Sciatic nerve (tissue), 2 donors: Measurements from ENCODE around the gene SETBP1. TPM values are rescaled to one million over a fixed set of nuclear protein-coding genes. Genes with fewer than 3 reads are reported as not detected.

ENCODE experiments used
- ATAC-seq: fragments of 200-7000 bp; cut with Tn5 transposase; one replicate; pipeline ENCODE4 v1.9.1; 2020; ENCODE audit warnings: mild to moderate bottlenecking, moderate library complexity
- DNase-seq: peaks from one replicate; pipeline ENCODE4 v3.0.0-alpha.2; 2020; ENCODE audit warnings: low spot score
- intact Hi-C: fragments of 100-400 bp; cut with DNase I; formaldehyde crosslinking; loops from one replicate; pipeline ENCODE4 v1.14.2; 2022
- total RNA-seq: library from RNA; stranded (reverse); fragmentation: NEBNext Ultra II Directional; extraction: Animal tissue kit (Norgen Biotek cat#: 25700); gene quantifications from one replicate; pipeline ENCODE4 v1.2.1, GENCODE V29; 2021
- donor health status: DM: no; HTN: no; CAD: no.
- donor health status: DM: no; HTN: no; CAD: no.

Gene SETBP1
- total RNA-seq, 1 donor from 2014 or later: 44.5 TPM

DNA sequence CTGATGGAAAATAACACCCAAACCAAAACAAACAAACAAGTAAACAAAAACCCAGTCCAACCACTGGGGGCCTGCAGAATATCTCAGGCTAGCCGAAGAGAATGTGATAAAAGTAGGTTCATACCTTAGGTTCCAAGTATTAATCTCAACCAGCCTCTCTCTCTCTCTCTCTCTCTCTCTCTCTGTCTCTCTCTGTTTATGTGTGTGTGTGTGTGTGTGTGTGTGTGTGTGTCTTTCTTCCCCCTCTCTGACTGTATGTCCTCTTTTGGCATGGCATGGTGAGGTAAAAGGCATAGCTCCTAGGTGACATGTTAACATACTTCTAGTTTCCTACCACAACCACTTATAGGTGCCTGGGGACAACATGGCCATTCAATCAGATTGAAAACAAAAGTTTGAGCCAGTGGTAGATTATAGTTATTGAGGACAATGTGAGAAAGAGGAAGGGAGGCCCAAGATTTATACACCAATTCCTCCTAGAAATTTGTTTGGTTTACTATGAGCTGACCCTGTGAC, 93.0 kb downstream of the SETBP1 start:
- DNase-seq (no peak), ATAC-seq (no peak)
- intact Hi-C loops: no loop called here

DNA sequence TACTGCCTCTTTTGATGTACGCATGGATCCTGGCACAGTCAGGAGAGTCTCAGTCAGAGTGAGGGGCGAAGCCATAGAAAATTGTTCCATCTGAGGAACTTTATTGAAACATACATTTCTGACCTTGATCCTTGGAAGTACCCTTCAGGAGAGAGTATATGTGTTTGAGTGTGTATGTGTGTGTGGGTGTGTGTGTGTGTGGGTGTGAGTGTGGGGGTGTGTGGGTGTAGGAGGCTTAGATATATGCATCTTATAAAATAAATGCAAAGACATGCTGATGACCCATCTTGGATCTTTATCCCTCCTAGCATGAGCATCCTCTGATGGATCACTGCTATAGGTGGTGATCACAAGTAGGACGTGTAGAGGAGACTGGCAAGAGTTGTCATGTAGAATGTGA, 93.5 kb downstream of the SETBP1 start:
- ATAC-seq: no peak
- DNase-seq: no peak
- intact Hi-C loops: no loop called here

- DNase-seq: no peak
- peak; percentile 78 for ATAC-seq
- intact Hi-C loops: no loop called here
Measured at GRCh38 chr18:44777457-44778192, 96.9 kb downstream of the SETBP1 start.

GRCh38 chr18:44778788-44779187, 98.1 kb downstream of the SETBP1 start:
- ATAC-seq (no peak), DNase-seq (no peak)
- intact Hi-C loops: no loop called here

DNA sequence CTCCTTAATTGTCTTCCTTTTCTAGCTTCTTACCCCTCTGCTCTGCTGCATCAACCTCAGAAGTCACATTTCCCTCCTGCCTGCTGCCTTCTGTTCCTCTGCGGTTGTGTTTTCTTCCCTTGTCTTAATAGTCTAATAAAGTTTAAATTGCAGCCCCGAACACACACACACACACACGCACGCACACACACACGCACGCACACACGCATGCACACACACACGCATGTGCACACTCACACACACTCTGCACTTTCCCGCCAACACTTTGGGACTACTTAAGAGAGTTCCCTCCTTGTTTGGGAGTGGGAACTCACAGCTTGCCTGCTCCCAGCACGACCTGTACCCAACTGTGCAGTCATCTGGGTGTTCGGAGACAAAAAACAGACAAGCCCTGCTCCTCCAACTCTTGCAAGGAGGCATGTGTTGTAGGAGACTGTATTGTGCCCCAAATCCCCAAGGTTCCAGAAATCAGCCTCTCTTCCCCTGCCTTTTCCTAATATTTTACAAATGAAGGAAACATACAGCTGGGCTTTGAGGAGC, 99.1 kb downstream of the SETBP1 start:
- intact Hi-C loops: loop anchor here (5.0 kb wide), 1 partner anchor 72 kb away; no protein-coding TSS in a partner anchor
- DNase-seq: no peak
- ATAC-seq: peak; percentile 35

GRCh38 chr18:44781886-44782285, 101.2 kb downstream of the SETBP1 start:
- intact Hi-C loops: loop anchor here (5.0 kb wide), 1 partner anchor 70 kb away; no protein-coding TSS in a partner anchor
- DNase-seq (no peak), ATAC-seq (peak; percentile 42)

DNA sequence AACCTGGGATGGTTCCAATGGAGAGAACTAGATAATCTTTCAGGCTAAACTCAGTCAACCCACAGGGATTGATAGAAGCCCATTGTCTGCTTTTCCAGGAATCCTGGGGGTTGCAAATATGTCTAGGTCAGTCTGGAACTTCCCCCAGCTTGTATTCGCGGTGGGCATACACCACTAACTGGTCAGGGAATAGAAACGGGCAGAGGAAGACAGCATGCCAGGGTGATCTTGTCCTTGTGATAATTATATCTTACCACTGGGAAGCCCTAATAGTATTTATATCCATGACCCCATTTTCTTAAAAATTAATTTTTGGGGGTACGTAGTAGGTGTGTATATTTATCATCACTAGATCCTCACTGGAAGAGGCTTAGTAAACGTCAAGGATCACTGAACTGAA, 101.9 kb downstream of the SETBP1 start:
- ATAC-seq (no peak), DNase-seq (no peak)
- intact Hi-C loops: loop anchor here (5.0 kb wide), 1 partner anchor 70 kb away; no protein-coding TSS in a partner anchor

DNA sequence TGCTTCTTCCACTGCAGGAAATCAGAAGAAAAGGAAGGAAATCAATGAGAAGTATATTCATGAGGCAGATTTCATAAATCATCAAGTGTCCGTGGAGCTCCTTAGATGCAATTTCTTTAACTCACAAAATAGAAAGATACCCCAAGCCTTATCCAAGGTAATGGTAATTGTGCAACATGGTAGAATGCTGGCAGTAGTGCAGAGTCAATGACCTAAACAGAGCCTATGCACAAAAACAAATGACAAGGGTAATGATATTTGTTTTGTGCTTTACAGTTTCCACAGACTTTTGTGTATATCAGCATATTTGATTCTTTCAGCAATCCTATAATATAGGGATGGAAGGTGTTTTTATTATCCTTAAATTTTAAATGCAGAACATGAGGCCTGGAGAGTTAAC, 102.7 kb downstream of the SETBP1 start:
- no peak for ATAC-seq
- no peak for DNase-seq
- intact Hi-C loops: loop anchor here (5.0 kb wide), 1 partner anchor 69 kb away; no protein-coding TSS in a partner anchor

GRCh38 chr18:44786257-44786656, 105.6 kb downstream of the SETBP1 start:
- no peak for DNase-seq
- ATAC-seq: no peak
- intact Hi-C loops: no loop called here

- DNase-seq: no peak
- ATAC-seq: no peak
- intact Hi-C loops: no loop called here
Measured at GRCh38 chr18:44786688-44787087, 106.0 kb downstream of the SETBP1 start.

GRCh38 chr18:44788334-44788733, 107.6 kb downstream of the SETBP1 start:
- no peak for DNase-seq
- no peak for ATAC-seq
- intact Hi-C loops: no loop called here

DNA sequence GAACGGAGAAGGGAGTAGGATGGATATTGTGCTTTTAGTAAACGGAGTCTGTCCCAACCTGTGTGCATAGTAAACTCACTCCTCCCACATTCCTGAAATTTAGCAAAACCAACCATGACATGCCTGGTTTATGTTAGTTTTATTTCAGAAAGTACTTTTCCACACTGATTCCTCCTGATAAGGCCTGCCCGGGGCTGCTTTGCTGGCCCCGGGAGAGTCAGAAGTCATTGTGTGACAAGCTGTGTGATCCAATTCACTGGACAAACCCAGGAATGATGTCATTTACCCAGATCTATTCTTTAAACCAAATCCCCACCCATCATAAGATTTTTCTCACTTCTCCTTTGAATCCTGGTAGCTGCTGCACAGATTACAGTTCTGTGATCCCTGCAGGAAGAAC, 109.0 kb downstream of the SETBP1 start:
- ATAC-seq (peak; percentile 55), DNase-seq (no peak)
- intact Hi-C loops: no loop called here

- DNase-seq (no peak), ATAC-seq (no peak)
- intact Hi-C loops: no loop called here
Measured at GRCh38 chr18:44790860-44791259, 110.2 kb downstream of the SETBP1 start.

- DNase-seq (no peak), ATAC-seq (peak; percentile 76)
- intact Hi-C loops: no loop called here
Measured at GRCh38 chr18:44791520-44791919, 110.8 kb downstream of the SETBP1 start.

- intact Hi-C loops: no loop called here
- no peak for DNase-seq
Measured at GRCh38 chr18:44792456-44793061, 111.9 kb downstream of the SETBP1 start.

GRCh38 chr18:44793194-44793593, 112.5 kb downstream of the SETBP1 start:
- intact Hi-C loops: no loop called here

More at GRCh38 chr18:44792456-44793061, 111.9 kb downstream of the SETBP1 start:
- no peak for ATAC-seq

GRCh38 chr18:44793685-44794084, 113.0 kb downstream of the SETBP1 start:
- DNase-seq (no peak), ATAC-seq (no peak)
- intact Hi-C loops: no loop called here

More at GRCh38 chr18:44793194-44793593, 112.5 kb downstream of the SETBP1 start:
- DNase-seq: no peak
- ATAC-seq: no peak

- ATAC-seq: no peak
- no peak for DNase-seq
- intact Hi-C loops: no loop called here
Measured at GRCh38 chr18:44795241-44795640, 114.6 kb downstream of the SETBP1 start.

- DNase-seq: no peak
- intact Hi-C loops: no loop called here
- no peak for ATAC-seq
Measured at GRCh38 chr18:44796429-44797428, 116.0 kb downstream of the SETBP1 start.
